ENCODE data around the gene SH3RF3. TPM values are rescaled to one million over a fixed set of nuclear protein-coding genes. Genes with fewer than 3 reads are reported as not detected.

The SH3RF3 gene
- total and polyA plus RNA-seq, 2 of the 13 experiments (the other 11 are each of a cell fraction or from before 2014, with no cell fraction given): 0.04 TPM; not detected in 1

DNA sequence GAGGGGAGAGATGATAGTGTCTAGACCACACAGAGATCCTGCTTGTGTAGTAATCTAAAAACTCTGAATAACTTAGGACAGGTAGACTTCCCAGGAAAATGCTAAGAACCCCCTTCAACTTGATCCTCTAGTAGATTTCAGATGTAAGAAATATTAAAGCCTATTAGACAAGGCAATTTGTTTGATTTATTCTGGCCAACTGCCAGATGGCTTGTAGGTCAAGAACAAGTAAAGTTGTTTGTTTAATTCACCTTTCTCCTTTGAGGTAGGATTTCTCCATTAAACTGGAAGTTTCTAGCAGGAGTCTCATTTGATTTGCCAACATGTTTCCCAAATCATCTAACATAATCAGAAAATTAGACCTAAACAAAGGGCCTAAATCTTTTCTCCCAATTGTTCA is 48.6 kb downstream of the SH3RF3 start:
- H3K4me2 ChIP-seq (ENCODE audit: low read depth, low read length): no peak overlapping the region
- BruUV-seq (replicated peaks): no TSS peak
- CTCF ChIA-PET (ENCODE audit: low intra/inter-chr PET ratio, low total read pairs): no interaction called here
- TF ChIP-seq PHF8 (CRISPR knock-in tag; IDR thresholded peaks at IDR 0.05): no peak
- no peak for TF ChIP-seq SP140L (CRISPR knock-in tag; IDR thresholded peaks at IDR 0.05; ENCODE audit: borderline replicate concordance)
- TF ChIP-seq KAT2B (IDR thresholded peaks at IDR 0.05; ENCODE audit: borderline replicate concordance, low read depth, low read length): no peak
- TF ChIP-seq, protein P1, sequence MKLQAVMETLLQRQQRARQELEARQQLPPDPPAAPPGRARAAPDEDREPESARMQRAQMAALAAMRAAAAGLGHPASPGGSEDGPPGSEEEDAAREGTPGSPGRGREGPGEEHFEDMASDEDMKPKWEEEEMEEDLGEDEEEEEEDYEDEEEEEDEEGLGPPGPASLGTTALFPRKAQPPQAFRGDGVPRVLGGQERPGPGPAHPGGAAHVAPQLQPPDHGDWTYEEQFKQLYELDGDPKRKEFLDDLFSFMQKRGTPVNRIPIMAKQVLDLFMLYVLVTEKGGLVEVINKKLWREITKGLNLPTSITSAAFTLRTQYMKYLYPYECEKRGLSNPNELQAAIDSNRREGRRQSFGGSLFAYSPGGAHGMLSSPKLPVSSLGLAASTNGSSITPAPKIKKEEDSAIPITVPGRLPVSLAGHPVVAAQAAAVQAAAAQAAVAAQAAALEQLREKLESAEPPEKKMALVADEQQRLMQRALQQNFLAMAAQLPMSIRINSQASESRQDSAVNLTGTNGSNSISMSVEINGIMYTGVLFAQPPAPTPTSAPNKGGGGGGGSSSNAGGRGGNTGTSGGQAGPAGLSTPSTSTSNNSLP (IDR thresholded peaks at IDR 0.05; ENCODE audit: low read depth, low read length): no peak
- TF ChIP-seq ZIK1 (CRISPR knock-in tag; IDR thresholded peaks at IDR 0.05; ENCODE audit: borderline replicate concordance, low read depth): no peak
- no peak for TF ChIP-seq ZSCAN31 (CRISPR knock-in tag; IDR thresholded peaks at IDR 0.05; ENCODE audit: low read depth)
- TF ChIP-seq ZHX2 (IDR thresholded peaks at IDR 0.05; ENCODE audit: low read depth): no peak
- TF ChIP-seq ZHX2 (CRISPR knock-in tag; IDR thresholded peaks at IDR 0.05; ENCODE audit: borderline replicate concordance): no peak
- TF ChIP-seq PRDM15 (CRISPR knock-in tag; IDR thresholded peaks at IDR 0.05): no peak
- TF ChIP-seq, protein P2, sequence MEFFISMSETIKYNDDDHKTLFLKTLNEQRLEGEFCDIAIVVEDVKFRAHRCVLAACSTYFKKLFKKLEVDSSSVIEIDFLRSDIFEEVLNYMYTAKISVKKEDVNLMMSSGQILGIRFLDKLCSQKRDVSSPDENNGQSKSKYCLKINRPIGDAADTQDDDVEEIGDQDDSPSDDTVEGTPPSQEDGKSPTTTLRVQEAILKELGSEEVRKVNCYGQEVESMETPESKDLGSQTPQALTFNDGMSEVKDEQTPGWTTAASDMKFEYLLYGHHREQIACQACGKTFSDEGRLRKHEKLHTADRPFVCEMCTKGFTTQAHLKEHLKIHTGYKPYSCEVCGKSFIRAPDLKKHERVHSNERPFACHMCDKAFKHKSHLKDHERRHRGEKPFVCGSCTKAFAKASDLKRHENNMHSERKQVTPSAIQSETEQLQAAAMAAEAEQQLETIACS (CRISPR knock-in tag; IDR thresholded peaks at IDR 0.05): no peak
- TF ChIP-seq POLR2AphosphoS5 (IDR thresholded peaks at IDR 0.05; ENCODE audit: low read depth, low read length): no peak
- TF ChIP-seq CENPBD1 (CRISPR knock-in tag; IDR thresholded peaks at IDR 0.05; ENCODE audit: borderline replicate concordance, low read depth): no peak

More for the DNA sequence above, 48.6 kb downstream of the SH3RF3 start:
- Histone ChIP-seq H4K20me1 (ENCODE audit: insufficient read depth, low read length) (no peaks in the 10 kb centered on the region), H3K27me3 (ENCODE audit: control insufficient read depth in 1 of 2, insufficient read depth in 2 of 2, low read length in 2 of 2) (no peaks in the 10 kb centered on the region), H3K27ac (ENCODE audit: extremely low read length, insufficient read depth, low read length) (no peak overlapping the region), H2AFZ (ENCODE audit: low read length) (no peak overlapping the region), H3K36me3 (replicated peaks in 1 of 2; ENCODE audit: control insufficient read depth in 1 of 2, insufficient read depth in 2 of 2, low read length in 2 of 2) (no peaks in the 10 kb centered on the region), H3K4me3 (replicated peaks in 1 of 3; ENCODE audit: insufficient read depth in 1 of 3, low read depth in 2 of 3, low read length in 3 of 3) (no peak overlapping the region), H3K9me3 (ENCODE audit: low read length) (peaks cover 8% of the 10 kb centered on the region), H3K4me1 (ENCODE audit: insufficient read depth, low read length) (no peaks in the 10 kb centered on the region), H3K9ac (ENCODE audit: insufficient read depth, low read depth, low read length) (no peak overlapping the region), H3K79me2 (ENCODE audit: insufficient read depth, low read length) (no peaks in the 10 kb centered on the region)
- in situ Hi-C loops (cut with HindIII; ENCODE audit: extremely low pct_ligation_motif_present, low pct_unique_long_range_greater_than_20kb) (no loop called here), intact Hi-C loops (cut with micrococcal nuclease; ENCODE audit: unreplicated experiment) (no loop called here)
- POLR2A ChIA-PET: no interaction called here
- FAIRE-seq (no peak), ATAC-seq (no peak), DNase-seq (ENCODE audit: low spot score) (no peak)
